Measurements from ENCODE around the gene FBXL13.
"Not testable (repeated sequence)": the region's sequence is repeated elsewhere in the genome, so short reads cannot be mapped to it uniquely, and the experiment has no call there.

FBXL13 gene

DNA sequence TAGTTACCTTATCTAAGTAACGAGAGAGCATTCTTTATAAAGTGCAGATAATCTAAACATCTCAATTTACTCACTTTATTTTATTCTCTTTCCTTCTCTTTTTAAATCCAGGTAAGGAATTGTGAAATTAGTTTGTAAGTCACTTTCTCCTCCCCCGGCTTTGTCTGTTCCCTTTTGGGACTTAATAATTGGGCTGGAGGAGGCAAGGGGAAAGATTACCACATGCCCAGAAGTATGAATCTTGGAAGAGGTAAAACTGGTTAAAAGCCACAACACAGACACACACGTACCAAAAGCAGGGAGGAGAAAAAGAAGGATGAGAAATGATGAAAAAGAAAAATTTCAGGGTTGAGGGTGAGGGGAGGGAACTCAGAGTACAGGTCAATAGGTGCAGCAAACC is 225.1 kb downstream of the FBXL13 start:
- no peak for DNase-seq (ENCODE audit: low spot score)

DNA sequence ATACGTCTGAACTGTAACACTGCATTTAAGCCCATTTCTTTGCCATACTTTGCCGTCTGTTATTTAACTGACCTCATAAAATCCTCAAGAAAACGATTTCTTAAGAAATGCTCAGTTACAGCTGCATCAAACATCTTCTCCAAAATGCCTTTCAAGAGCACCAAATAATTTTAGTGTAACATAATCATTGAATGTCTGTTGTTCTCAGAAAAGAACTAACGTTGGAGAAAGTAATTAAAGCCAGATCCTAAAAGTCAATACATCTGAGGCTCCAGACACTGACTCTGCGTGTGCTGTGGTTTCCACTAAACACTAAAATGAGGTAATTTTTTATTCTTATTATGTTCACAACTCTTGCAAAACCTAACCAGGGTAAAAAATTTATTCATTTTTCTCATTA is 225.5 kb downstream of the FBXL13 start:
- DNase-seq (ENCODE audit: low spot score): peak; percentile 46

DNA sequence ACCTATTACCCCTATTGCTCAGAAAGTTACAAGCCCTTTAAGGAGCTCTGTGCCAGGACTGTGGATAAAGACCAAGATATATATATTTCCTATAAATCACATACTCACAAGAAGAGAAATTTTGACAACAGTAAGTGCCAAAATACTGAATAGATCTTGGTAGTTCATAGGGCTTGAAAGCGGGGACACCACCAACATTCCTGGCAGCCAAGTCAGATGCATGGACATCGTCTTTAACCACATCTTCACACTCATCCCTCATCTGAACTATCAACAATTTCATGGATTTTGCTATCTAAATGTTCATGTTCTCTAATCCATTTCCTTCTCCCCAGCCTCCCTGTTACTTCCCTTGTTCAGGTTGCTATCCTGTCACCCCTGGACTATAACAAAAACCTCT is 229.2 kb downstream of the FBXL13 start:
- no peak for DNase-seq (ENCODE audit: low spot score)

DNA sequence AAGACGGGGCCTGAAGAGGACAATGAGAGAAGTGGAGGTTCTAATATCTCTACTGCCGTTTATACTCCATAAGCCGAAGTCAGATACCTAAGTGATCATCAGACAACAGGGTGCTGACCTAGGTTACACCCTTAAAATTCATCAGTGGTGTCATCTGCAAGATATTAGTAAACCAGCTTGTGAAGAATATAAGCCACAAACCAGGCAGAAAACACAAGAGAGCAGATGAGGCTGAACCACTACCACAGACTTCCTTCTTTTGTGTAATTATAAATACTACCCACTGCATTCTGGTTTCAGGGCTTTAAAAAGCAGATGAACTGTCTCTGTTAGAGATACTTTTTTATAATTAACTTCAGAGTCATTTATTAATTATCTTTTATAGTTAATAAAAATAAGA is 230.7 kb downstream of the FBXL13 start:
- DNase-seq (ENCODE audit: low spot score): no peak

DNA sequence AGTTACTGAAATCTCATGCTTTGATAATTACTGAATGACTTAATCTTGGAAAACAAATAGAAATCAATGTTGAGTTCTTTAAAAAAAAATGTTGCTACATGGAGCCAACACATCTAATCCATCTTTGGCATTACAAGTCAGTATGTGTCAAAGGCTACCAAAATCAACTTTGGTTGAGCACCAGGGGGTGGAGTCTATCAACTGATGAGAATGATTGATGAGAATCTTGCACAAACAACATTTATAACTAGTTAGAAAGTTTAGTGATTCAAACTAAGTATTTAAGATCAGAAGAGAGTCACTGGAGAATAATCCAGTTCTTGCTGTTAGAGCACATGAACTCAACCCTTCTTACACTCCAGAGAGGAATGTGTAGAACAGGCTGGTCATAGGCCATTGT is 232.3 kb downstream of the FBXL13 start:
- no peak for DNase-seq (ENCODE audit: low spot score)

DNA sequence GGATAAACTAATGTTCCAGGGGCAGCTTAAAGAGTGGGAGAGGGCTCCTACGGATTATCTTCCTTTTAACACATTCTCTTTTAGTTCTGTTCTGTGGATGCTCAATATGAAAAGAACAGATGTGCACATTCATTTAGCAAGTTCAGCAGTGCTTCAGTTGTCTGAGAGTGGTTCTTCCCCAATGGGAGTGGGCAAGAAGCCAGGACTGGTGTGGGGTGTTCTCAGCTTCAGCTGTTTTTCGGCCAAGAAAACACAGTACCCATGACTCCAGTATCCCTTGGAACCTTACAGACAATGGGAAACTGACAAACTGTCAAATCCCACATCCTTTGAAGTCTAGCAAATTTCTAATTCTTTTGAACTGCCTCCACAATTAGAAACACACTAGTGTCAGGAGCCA is 233.3 kb downstream of the FBXL13 start:
- no peak for DNase-seq (ENCODE audit: low spot score)

DNA sequence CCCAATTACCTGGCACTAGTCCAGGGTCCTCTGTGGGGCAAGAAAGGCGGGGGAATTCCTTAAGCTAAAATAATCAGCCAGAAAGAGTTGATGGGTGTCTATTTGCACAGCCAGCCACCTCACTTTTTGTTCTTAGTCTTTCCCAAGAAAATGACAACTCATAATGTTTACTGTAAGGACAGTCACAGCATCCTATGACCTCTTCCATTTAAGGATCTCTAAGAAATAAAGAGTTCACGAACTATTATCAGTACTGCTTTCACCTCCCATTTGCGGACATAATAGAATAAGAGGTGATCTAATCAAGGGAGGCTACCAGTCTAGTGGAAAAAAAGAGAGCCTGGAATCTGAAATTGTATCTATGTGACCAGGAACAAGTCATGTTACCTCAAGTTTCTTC is 234.2 kb downstream of the FBXL13 start:
- no peak for DNase-seq (ENCODE audit: low spot score)

DNA sequence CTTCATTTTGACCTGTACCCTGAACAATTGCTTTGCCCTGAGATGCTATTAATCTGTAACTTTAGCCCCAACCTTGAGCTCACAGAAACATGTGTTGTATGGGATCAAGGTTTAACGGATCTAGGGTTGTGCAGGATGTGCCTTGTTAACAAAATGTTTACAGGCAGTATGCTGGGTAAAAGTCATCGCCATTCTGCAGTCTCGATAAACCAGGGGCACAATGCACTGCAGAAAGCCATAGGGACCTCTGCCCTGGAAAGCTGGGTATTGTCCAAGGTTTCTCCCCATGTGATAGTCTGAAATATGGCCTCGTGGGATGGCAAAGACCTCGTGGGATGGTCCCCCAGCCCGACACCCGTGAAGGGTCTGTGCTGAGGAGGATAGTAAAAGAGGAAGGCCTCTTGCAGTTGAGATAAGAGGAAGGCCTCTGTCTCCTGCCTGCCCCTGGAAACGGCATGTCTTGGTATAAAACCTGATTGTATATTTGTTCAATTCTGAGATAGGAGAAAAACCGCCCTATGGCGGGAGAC is 236.0 kb downstream of the FBXL13 start:
- not testable (repeated sequence) for DNase-seq (ENCODE audit: low spot score)

DNA sequence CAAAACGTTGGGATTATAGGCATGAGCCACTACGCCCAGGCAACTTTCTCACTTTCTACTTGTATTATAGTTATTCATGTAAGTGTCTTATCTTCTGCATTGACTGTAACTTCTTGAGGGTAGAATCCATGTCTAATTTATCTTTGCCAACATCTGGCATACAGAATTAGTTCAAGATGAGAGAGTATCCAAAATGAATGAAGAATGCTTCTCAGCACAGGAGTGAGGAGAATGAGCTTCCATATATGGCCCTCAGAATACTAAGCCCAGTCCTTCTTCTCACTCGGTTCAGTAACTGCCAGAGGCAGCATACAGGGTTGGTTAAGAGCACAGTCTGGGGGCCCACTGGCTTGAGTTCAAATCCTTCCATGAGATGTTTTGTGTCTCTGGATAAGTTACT is 236.8 kb downstream of the FBXL13 start:
- no peak for DNase-seq (ENCODE audit: low spot score)

DNA sequence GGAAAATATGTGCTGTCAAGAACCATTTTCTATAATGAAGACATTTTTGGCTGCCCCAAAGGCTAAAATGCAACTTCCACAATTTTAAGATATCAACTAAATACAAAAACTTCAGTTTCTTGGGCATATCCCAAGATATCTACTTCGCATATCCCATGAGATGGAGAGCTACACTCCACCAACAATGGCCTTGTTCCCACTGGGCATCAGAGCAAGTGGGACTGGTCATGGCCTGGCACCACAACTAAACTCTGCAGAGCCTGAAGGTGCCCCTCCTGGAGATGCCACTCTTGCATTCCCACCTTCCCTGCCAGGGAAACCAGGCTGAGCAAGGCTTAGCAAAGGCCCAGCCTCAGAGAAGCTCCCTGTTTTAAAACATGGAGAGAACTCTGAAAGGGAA is 237.6 kb downstream of the FBXL13 start:
- DNase-seq (ENCODE audit: low spot score): no peak

DNA sequence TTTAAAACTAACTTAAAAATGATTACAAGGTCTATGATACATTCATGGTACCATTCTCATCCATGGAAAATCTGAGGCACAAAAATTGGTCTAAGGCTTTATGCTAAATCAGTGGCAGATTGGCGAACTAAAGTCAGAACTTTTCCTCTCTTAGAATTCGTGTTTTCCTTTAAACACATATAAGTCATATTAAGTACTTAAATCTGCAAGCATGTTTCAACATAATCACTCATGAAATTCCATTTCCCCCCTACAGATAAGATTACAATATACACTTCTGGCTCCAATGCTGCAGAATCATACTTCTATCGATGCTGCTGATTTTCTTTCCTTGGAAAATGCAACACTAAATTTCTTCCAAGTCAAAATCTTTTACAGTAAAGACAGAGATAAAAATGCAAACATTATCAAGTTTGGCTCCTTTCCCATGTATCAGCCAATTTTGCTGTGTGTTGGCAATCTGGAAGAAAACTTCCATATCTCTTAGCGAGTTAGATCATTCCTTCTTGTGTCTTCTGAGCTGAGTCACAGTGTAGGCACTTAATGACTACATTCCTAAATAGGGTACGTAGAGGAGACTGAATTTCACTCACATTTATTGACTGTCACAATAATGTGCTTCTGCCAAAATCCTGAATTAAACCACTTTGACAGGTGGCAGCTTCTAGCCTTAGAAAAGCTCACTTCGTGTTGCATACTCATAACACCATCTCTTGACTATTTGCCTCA is 238.2 kb downstream of the FBXL13 start:
- DNase-seq (ENCODE audit: low spot score): peak; percentile 60

DNA sequence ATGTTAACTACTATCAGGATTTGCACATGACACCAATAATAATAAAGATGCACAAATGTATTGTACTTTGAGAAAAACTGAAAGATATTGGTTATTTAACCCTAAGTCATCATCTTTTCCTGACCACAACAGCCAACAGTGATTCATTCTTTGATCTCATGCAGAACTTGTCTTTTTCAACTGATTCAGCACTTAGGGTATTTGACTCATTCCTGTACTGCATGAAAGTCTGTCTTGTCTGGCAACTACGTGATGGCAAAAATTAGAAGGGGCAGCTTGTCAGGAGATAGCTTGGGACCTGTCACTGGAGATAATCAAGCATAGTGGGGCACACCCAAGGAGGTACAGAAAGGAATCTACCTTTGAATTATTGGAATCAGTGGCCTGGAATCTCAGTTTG is 239.6 kb downstream of the FBXL13 start:
- peak; percentile 58 for DNase-seq (ENCODE audit: low spot score)

DNA sequence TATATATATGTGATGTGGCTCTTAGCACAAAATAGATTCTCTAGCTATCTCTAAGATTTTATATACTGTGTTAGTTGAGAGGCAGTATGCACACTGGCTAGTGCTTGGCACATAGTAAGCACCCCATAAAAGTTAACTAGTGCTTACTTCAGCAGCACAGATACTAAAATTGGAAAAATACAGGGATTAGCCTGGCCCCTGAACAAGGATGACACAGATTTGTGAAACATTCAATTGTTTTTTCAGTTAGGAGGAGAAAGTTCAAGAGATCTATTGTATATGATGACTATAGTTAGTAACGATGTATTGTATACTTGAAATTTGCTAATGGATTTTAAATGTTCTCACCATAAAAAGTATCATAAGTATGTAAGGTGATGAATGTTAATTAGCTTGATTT is 240.1 kb downstream of the FBXL13 start:
- DNase-seq (ENCODE audit: low spot score): no peak

DNA sequence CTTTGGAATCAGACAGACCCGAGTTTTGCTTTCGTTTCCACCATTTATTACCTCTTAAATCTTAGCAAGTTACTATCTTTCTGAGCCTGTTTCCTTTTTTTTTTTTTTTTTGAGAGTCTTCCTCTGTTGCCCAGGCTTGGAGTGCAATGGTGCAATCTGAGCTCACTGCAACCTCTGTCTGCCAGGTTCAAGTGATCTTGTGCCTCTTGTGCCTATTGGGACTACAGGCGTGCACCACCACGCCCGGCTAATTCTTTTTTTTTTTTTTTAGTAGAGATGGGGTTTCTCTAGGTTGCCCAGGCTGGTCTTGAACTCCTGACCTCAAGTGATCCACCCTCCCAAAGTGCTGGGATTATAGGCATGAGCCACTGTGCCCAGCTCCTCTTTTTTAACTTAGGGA is 241.3 kb downstream of the FBXL13 start:
- no peak for DNase-seq (ENCODE audit: low spot score)

DNA sequence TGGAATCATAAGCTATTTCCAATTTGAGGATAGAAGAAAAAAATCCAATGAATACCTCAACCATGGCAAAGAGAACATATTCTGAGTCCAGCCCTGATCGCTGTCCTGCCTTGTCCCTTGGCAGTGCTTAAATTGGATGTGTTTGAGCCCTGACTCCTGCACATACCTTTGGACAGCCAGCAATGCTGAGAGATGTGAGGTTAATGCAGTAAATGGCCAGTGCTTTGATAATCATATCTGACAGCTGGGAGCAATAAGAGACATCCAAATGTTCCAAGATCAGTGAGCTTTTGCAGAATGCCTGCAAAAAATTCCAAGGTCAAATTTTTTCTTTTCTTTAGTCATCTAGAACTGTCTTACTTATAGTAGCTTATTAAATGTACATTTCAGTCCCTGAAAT is 241.9 kb downstream of the FBXL13 start:
- no peak for DNase-seq (ENCODE audit: low spot score)

DNA sequence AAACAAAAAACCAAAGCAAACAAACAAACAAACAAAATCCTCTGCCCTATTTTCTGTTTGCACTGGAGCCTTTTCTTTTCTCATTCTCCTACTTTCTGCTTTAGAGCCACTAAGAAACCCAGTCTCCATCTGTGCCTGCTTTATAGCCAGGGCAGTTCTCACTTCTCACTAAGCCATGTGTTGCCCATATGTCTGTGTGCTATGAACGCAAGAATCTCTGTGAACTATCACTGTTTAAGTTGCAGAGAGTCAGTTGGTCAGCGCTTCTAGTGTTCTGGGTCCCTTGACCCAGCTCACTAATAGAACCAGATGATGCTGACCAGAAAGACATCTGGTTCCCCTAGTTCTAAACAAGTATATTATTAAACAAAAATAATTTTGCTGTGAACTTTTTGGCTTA is 244.4 kb downstream of the FBXL13 start:
- peak; percentile 37 for DNase-seq (ENCODE audit: low spot score)

DNA sequence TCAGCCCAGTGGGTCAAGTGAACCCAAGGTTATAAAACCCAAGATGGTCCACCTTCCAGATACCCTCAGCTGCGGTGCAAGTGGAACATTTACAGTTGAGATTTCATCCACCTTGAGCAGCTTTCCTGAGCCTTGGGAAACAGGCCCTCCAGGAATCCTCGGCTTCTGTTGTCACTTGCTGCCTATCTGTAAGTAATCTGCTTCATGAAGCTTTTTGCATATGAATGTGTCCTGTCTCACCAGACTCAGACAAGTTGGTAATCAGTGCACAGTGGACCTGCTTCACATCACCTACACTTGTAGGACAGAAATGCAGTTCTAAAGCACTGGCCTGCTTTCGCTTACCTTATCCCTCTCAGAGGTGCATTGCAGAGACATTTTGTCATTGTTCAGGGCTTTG is 245.5 kb downstream of the FBXL13 start:
- no peak for DNase-seq (ENCODE audit: low spot score)

DNA sequence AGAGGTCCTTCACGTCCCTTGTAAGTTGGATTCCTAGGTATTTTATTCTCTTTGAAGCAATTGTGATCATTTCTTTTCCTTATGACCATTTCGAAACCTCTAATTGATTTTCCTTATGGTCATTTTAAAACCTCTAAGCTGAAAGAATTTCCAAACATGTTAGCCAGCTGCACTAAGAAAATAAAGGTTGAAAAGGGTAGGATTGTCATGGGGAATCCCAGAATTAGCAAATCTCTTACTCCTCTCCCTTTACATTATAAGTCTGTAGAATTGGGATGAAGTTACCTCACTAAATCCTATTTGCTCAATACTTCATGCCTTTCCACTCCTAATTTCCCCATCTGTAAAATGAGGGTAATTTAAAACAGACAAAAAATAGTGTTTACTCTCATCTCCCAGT is 246.3 kb downstream of the FBXL13 start:
- no peak for DNase-seq (ENCODE audit: low spot score)

DNA sequence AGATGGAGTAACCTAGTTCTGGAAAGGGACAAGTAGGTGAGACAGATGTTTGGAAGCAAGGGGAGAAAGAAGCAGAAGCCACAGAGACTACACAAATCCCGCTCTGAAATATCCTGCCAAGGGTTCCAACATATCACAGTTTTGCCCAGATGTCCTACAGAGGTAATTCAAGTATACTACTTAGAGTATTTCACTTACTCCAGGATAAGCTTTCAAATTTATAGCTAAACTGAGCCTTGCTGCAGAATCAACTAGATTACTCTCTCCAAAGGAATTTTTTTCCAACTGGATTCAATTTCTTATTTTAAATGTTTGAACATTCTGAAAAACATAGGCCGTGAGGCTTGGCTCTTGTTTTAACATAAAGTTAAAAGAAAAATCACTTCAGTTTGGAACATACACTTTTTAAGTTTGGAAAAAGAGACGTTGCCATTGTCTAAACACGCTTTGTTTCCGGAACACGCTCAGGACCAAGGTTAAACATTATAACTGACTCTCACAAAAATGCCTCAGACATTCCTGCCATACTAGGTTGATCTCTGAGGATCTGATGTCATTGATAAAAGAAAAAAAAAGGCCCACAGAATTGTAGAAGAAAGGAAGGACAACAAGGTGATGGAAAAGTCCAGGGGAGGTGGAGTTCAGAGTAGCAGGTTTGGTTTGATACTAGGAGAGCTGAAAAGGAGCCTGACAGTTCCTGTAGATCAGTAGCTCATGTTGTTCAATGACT is 251.0 kb downstream of the FBXL13 start:
- DNase-seq (ENCODE audit: low spot score): no peak

DNA sequence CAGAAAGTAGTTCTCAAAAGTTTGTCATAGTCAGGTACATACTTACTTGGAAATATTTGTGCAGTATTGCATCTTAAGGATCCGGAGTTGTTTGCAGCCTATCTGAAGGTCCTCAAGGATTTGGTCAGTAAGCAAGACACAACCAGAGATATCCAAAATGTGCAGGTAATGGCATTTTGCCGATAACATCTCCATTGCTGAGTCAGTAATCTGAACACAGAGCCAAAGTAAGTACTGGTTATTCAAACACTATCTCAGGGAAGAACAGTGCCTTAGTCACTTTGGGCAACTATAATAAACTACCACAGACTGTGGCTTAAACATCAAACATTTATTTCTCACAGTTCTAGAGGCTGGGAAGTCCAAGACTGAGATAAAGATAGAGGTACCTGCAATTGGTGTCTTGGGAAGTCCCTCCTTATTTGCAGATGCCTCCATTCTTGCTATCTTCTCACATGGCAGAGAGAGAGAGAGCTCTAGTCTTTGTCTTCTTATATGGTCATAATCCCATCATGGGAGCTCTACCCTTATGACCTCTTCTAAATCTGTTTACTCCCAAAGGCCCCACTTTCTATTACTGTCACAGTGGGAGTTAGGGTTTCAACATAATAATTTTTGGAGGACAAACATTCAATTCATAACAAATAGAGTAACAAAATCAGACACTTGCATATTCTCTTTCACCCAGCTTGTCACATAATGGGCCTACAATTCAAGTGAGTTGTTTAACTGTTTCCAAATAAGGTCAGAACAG is 252.4 kb downstream of the FBXL13 start:
- DNase-seq (ENCODE audit: low spot score): no peak

DNA sequence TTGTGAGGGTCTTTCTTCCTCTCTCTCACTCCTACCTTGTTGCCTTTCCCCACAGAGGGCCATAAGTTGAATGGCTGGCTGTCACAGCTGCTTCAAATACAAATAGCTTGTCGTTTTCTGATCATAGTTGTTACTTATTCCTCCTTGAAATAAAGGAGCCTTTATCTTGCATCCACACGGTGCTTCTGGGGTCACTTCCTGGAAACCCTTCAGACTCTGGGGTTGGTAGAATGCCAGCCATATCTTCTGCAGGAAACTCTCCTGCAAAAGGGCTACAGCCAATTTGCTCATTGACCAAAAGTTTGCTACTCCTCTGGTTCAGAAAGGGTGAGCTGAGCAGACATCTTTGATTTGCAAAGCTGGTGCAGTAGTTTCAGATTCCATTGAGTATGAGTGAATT is 255.4 kb downstream of the FBXL13 start:
- DNase-seq (ENCODE audit: low spot score): no peak

DNA sequence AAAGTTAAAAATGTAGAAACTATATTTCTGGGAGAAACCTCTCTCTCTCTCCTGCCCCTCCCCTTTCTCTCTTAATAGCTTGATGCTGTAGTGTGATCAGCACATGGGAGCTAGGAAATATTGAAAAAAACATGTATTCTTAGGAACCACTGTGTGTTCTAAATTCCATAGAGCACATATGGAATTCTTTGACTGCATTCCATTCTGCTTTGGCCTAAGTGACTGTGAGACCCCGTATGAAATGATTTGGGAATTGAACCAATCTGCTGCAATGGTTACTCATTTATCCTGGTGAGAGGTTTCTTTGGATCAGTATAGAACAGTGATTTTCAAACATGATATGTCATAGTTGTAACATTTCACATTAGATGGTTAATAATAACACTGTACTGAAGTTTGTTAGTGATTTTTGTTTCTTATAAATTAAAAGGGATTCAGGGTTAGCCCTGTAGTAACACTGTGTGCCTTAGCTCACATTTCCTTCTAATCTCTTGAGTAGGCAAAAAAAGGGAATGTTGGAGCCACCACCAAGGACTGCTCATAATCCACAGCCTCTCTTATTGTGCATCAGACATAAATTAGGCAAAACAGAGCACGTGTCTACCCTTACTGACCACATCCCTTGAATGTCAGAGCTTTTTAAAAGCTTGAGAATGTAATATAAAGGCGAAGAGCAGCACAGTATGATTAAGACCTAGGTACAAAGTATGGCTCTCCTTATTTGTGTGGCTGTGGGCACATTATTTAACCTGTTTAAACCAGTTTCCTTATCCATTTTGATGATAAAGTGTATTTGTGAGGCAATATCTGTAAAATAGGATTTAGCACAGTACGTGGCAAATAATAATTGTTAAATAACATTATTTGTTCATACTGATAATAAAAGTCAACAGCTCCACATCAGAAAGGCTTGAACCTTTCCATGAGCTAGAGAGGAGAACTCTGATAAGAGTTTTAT is 256.7 kb downstream of the FBXL13 start:
- DNase-seq (ENCODE audit: low spot score): no peak
